Spleen (tissue), 11 donors: ENCODE results near the gene GNG7. TPM values are rescaled to one million over a fixed set of nuclear protein-coding genes. Genes with fewer than 3 reads are reported as not detected.

Experiments used
- DNase-seq: peaks from one replicate; pipeline ENCODE4 v3.0.0-alpha.2; 2020
- H3K27ac ChIP-seq, 8 donors: fragments of 200-600 bp; sonication (generic) in 7 of 8; 1 replicate in 4 of 8; 2 replicates in 4 of 8; pipeline versions ENCODE4 v1.5.0 to v1.8.0; 2016 to 2021; ENCODE audit warnings: inconsistent platforms in 4 of 8, mild to moderate bottlenecking in 4 of 8, moderate library complexity in 1 of 8
- H3K27me3 ChIP-seq, 7 donors: fragments of 200-600 bp; sonication (generic) in 6 of 7; replicated peaks in 1 of 7; 1 replicate in 4 of 7; 2 replicates in 3 of 7; pipeline versions ENCODE4 v1.5.0 to v1.8.0; 2016 to 2021; ENCODE audit warnings: inconsistent platforms in 3 of 7, mild to moderate bottlenecking in 1 of 7
- H3K36me3 ChIP-seq, 6 donors: fragments of 200-600 bp; sonication (generic) in 5 of 6; 1 replicate in 4 of 6; 2 replicates in 2 of 6; pipeline versions ENCODE4 v1.5.0 to v1.8.0; 2016 to 2021; ENCODE audit warnings: inconsistent platforms in 2 of 6
- H3K4me1 ChIP-seq, 6 donors: fragments of 200-600 bp; sonication (generic) in 5 of 6; 1 replicate in 3 of 6; 2 replicates in 3 of 6; pipeline versions ENCODE4 v1.5.0 to v1.8.0; 2016 to 2021; ENCODE audit warnings: inconsistent platforms in 3 of 6
- H3K4me3 ChIP-seq, 8 donors: fragments of 200-600 bp; sonication (generic) in 7 of 8; 1 replicate in 4 of 8; 2 replicates in 4 of 8; pipeline versions ENCODE4 v1.5.0 to v1.8.0; 2016 to 2021; ENCODE audit warnings: inconsistent platforms in 4 of 8, mild to moderate bottlenecking in 4 of 8, moderate library complexity in 2 of 8
- H3K9me3 ChIP-seq, 8 donors: fragments of 200-600 bp; sonication (generic) in 7 of 8; 1 replicate in 4 of 8; 2 replicates in 4 of 8; pipeline versions ENCODE4 v1.5.0 to v1.8.0; 2016 to 2021; ENCODE audit warnings: inconsistent platforms in 4 of 8
- CTCF ChIP-seq, 11 experiments: fragments of 200-600 bp in 7 of 11; fragments of 450-650 bp in 4 of 11; sonication (generic) in 4 of 11; IDR thresholded peaks in 8 of 11; conservative IDR thresholded peaks in 3 of 11; 1 replicate in 7 of 11; 2 replicates in 4 of 11; pipeline versions ENCODE4 v1.4.0 to v1.8.0; 2016 to 2021; ENCODE audit warnings: antibody characterized with exemption in 11 of 11, inconsistent platforms in 4 of 11, mild to moderate bottlenecking in 1 of 11
- POLR2A ChIP-seq, 3 donors: fragments of 450-650 bp; IDR thresholded peaks; one replicate each; pipeline ENCODE4 v1.5.1; 2017; ENCODE audit warnings: antibody characterized with exemption in 3 of 3, mild to moderate bottlenecking in 1 of 3
- POLR2AphosphoS5 ChIP-seq, 3 donors: sonication (generic); formaldehyde crosslinking; IDR thresholded peaks; one replicate each; pipeline ENCODE4 v1.5.1; 2017; ENCODE audit warnings: antibody characterized with exemption in 3 of 3
- WGBS, 5 donors: extraction: QIAGEN DNeasy Blood & Tissue Kit in 3 of 5; methylation state at CpG; one replicate each; pipeline versions ENCODE4 v1.1.5 to v1.1.7; 2013 to 2018; 5-methylcytosine and 5-hydroxymethylcytosine counted together
- intact Hi-C: fragments of 100-400 bp; cut with DNase I; formaldehyde crosslinking; loops from one replicate; pipeline ENCODE4 v1.15.0; 2023; ENCODE audit warnings: low total_unique reads
- polyA plus RNA-seq, 3 donors: library from polyadenylated mRNA; stranded (reverse); fragments of 200-250 nt; gene quantifications; one replicate each; pipeline ENCODE4 v1.2.1, GENCODE V29; 2013
- total RNA-seq, 7 donors: library from RNA; depleted of rRNA in 3 of 7; stranded (reverse); fragments of >200 nt in 3 of 7; fragmentation: NEBNext Ultra II Directional in 4 of 7; extraction: Animal tissue kit (Norgen Biotek cat#: 25700) in 4 of 7; gene quantifications; one replicate each; pipeline versions ENCODE4 v1.1.0 to v1.2.1, GENCODE V29; 2016 to 2021
- donor health status: healthy with polysubstance abuse.
- donor health status: DM: no; HTN: no; CAD: no; lungs with moderate emphysema.
- donor health status: DM: no; HTN: no; CAD: no.
- donor health status: Bipolar disorder and iron deficiency.
- donor health status: healthy.
- donor health status: DM: no; HTN: no; CAD: no.
- donor health status: DM: yes; HTN: yes; CAD: no.

The GNG7 gene
- total and polyA plus RNA-seq, 10 donors, result 17.2 to 34.6 (median 18.9) TPM

GRCh38 chr19:2557093-2557440 lies 145.4 kb downstream of the GNG7 start:
- intact Hi-C loops, result no loop called here
- WGBS, 5 donors, result 88 to 96% (median 91%) methylated on average over 16 to 17 of the region's 17 CpGs
- DNase-seq, result no peak
- TF ChIP-seq POLR2AphosphoS5 (IDR thresholded peaks at IDR 0.05), result no peak
- TF ChIP-seq CTCF (IDR thresholded peaks at IDR 0.05 in 8 of 11, conservative IDR thresholded peaks at IDR 0.05 in 3 of 11), result no peak
- no peak for TF ChIP-seq POLR2A (IDR thresholded peaks at IDR 0.05)
- H3K4me3 ChIP-seq, result no peak overlapping the region
- peaks cover 0 to 21% (median 0%) of the 10 kb centered on the region in 6 donors for H3K36me3 ChIP-seq
- H3K27me3 ChIP-seq, result no peaks in the 10 kb centered on the region
- H3K9me3 ChIP-seq, result no peaks in the 10 kb centered on the region
- peaks cover 8 to 85% (median 38%) of the 10 kb centered on the region in 6 donors for H3K4me1 ChIP-seq
- no peak overlapping the region for H3K27ac ChIP-seq

GRCh38 chr19:2556221-2557092 lies 146.0 kb downstream of the GNG7 start:
- no peaks in the 10 kb centered on the region for H3K27me3 ChIP-seq
- peak; percentile 79 for DNase-seq
- intact Hi-C loops, result no loop called here
- no peak overlapping the region for H3K4me3 ChIP-seq
- TF ChIP-seq POLR2AphosphoS5 (IDR thresholded peaks at IDR 0.05), result peak in 2 of 3 donors; percentile 55 to 72
- no peak for TF ChIP-seq CTCF (IDR thresholded peaks at IDR 0.05 in 8 of 11, conservative IDR thresholded peaks at IDR 0.05 in 3 of 11)
- peak overlapping the region in 2 of 8 donors; percentile 8 to 40 for H3K27ac ChIP-seq
- WGBS, 5 donors, result 58 to 68% (median 63%) methylated on average over 27 to 37 of the region's 37 CpGs
- H3K9me3 ChIP-seq, result no peaks in the 10 kb centered on the region
- peaks cover 8 to 85% (median 40%) of the 10 kb centered on the region in 6 donors for H3K4me1 ChIP-seq
- peaks cover 0 to 21% (median 0%) of the 10 kb centered on the region in 6 donors for H3K36me3 ChIP-seq

GRCh38 chr19:2555422-2556220 lies 146.9 kb downstream of the GNG7 start:
- 75 to 83% (median 79%) methylated on average over 28 to 42 of the region's 42 CpGs for WGBS, 5 donors

More at GRCh38 chr19:2555422-2556220, 146.9 kb downstream of the GNG7 start:
- Histone ChIP-seq H3K27ac (peak overlapping the region in 2 of 8 donors; percentile 8 to 40), H3K36me3 (peaks cover 0 to 20% (median 0%) of the 10 kb centered on the region in 6 donors), H3K9me3 (no peaks in the 10 kb centered on the region), H3K4me1 (peaks cover 5 to 83% (median 36%) of the 10 kb centered on the region in 6 donors), H3K4me3 (no peak overlapping the region), H3K27me3 (no peaks in the 10 kb centered on the region)
- intact Hi-C loops, result no loop called here
- no peak for DNase-seq
- TF ChIP-seq CTCF (IDR thresholded peaks at IDR 0.05 in 8 of 11, conservative IDR thresholded peaks at IDR 0.05 in 3 of 11) (no peak), POLR2A (IDR thresholded peaks at IDR 0.05) (no peak), POLR2AphosphoS5 (IDR thresholded peaks at IDR 0.05) (no peak)
